ENCODE data around the gene ELMO1. TPM values are rescaled to one million over a fixed set of nuclear protein-coding genes. Genes with fewer than 3 reads are reported as not detected.

ELMO1 gene
- polyA plus RNA-seq, 2 of the 4 experiments (the other 2 are of a cell fraction) = 2.3 to 6.1 TPM

DNA sequence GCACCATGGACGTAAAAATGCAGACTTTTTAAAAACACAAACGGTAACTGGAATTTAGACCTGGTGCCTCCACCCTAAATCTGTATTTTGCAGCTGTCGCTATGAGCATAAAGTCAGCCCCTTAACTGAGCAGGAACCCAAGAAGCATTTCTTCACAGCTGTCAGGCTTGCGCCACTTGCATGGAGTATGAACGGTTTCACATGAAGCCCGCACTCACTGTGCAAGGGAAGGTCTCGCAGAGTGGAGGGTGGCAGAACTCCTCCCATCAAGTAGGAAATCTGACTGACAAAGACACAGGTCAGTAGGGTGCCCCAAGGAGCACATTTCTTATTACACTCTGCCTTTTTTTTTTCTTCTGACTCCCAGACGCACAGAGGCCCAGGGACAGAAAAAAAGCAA is 58.5 kb downstream of the ELMO1 start:
- CTCF ChIA-PET = interaction anchor here (1.2 kb wide), 2 partner anchors 19 to 355 kb away, joined by 3 read pairs; no protein-coding TSS in a partner anchor
- FAIRE-seq (no peak), DNase-seq (ENCODE audit: low read depth in 1 of 2, low spot score in 1 of 2) (no peak), ATAC-seq (no peak)
- H3K27ac ChIP-seq = no peak overlapping the region
- no peak overlapping the region for H3K4me3 ChIP-seq
- 90% methylated on average over 8 of the region's 8 CpGs for WGBS (ENCODE audit: missing lambda C conversion rate)
- H3K9me3 ChIP-seq = no peaks in the 10 kb centered on the region
- POLR2A ChIA-PET = no interaction called here
- H3K4me2 ChIP-seq = no peak overlapping the region
- H3K4me1 ChIP-seq = no peaks in the 10 kb centered on the region
- TF ChIP-seq FOSL2 (IDR thresholded peaks at IDR 0.05) (no peak), FOSL2 (CRISPR knock-in tag; IDR thresholded peaks at IDR 0.05) (no peak), HEYL (CRISPR knock-in tag; IDR thresholded peaks at IDR 0.05) (no peak), PHF8 (IDR thresholded peaks at IDR 0.05; ENCODE audit: borderline replicate concordance, low read depth) (no peak)

GRCh38 chr7:37388811-37389210 is 59.9 kb downstream of the ELMO1 start:
- ChIA-PET CTCF (no interaction called here), POLR2A (no interaction called here)
- ATAC-seq (no peak), FAIRE-seq (no peak), DNase-seq (ENCODE audit: low read depth in 1 of 2, low spot score in 1 of 2) (no peak)
- H3K4me3 ChIP-seq = no peak overlapping the region
- TF ChIP-seq BCL3 (IDR thresholded peaks at IDR 0.05) (no peak), NR3C1 (IDR thresholded peaks at IDR 0.05) (no peak)
- TF ChIP-seq, protein P1, sequence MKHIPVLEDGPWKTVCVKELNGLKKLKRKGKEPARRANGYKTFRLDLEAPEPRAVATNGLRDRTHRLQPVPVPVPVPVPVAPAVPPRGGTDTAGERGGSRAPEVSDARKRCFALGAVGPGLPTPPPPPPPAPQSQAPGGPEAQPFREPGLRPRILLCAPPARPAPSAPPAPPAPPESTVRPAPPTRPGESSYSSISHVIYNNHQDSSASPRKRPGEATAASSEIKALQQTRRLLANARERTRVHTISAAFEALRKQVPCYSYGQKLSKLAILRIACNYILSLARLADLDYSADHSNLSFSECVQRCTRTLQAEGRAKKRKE (CRISPR knock-in tag; IDR thresholded peaks at IDR 0.05; ENCODE audit: low read depth) = no peak
- no peaks in the 10 kb centered on the region for H3K9me3 ChIP-seq
- no peak overlapping the region for H3K4me2 ChIP-seq
- H3K27ac ChIP-seq = no peak overlapping the region
- WGBS (ENCODE audit: missing lambda C conversion rate) = 85% methylated on average over 4 of the region's 4 CpGs
- H3K4me1 ChIP-seq = no peaks in the 10 kb centered on the region

DNA sequence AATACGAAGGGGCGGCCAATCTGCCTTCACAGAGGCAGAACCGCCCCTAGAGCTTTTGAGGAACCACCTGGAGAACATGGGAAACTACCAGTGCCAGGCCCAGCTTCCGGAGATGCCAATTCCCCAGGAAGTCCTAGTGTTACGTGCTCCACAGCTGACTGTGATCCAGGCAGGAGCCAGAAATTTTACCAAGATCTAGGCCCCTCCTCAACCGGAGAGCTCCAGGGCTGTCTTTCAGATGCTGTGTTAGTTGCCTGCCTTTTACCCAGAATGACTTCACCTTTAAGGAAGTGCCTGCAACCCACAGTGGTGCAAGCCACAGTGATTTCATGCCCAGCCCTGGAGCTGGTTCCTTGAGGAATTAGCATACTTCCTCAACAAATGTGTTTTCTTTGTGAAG is 62.9 kb downstream of the ELMO1 start:
- no peak for TF ChIP-seq NFE2L2 (conservative IDR thresholded peaks at IDR 0.05; ENCODE audit: low read length)
- no peak for TF ChIP-seq HOXB5 (CRISPR knock-in tag; IDR thresholded peaks at IDR 0.05)
- TF ChIP-seq E2F6 (IDR thresholded peaks at IDR 0.05; ENCODE audit: borderline replicate concordance, low read depth) = no peak
- TF ChIP-seq KDM5A (IDR thresholded peaks at IDR 0.05) = no peak
- TF ChIP-seq TP53 (CRISPR knock-in tag; IDR thresholded peaks at IDR 0.05) = no peak
- no peak for TF ChIP-seq HOXB13 (CRISPR knock-in tag; IDR thresholded peaks at IDR 0.05; ENCODE audit: low read depth)
- TF ChIP-seq RARB (CRISPR knock-in tag; IDR thresholded peaks at IDR 0.05) = no peak
- TF ChIP-seq EHF (CRISPR knock-in tag; IDR thresholded peaks at IDR 0.05) = no peak
- TF ChIP-seq, protein P2, sequence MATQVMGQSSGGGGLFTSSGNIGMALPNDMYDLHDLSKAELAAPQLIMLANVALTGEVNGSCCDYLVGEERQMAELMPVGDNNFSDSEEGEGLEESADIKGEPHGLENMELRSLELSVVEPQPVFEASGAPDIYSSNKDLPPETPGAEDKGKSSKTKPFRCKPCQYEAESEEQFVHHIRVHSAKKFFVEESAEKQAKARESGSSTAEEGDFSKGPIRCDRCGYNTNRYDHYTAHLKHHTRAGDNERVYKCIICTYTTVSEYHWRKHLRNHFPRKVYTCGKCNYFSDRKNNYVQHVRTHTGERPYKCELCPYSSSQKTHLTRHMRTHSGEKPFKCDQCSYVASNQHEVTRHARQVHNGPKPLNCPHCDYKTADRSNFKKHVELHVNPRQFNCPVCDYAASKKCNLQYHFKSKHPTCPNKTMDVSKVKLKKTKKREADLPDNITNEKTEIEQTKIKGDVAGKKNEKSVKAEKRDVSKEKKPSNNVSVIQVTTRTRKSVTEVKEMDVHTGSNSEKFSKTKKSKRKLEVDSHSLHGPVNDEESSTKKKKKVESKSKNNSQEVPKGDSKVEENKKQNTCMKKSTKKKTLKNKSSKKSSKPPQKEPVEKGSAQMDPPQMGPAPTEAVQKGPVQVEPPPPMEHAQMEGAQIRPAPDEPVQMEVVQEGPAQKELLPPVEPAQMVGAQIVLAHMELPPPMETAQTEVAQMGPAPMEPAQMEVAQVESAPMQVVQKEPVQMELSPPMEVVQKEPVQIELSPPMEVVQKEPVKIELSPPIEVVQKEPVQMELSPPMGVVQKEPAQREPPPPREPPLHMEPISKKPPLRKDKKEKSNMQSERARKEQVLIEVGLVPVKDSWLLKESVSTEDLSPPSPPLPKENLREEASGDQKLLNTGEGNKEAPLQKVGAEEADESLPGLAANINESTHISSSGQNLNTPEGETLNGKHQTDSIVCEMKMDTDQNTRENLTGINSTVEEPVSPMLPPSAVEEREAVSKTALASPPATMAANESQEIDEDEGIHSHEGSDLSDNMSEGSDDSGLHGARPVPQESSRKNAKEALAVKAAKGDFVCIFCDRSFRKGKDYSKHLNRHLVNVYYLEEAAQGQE (IDR thresholded peaks at IDR 0.05) = no peak
- TF ChIP-seq FOSB (CRISPR knock-in tag; IDR thresholded peaks at IDR 0.05) = no peak
- no peak for TF ChIP-seq BCL3 (IDR thresholded peaks at IDR 0.05)
- TF ChIP-seq ZNF302 (CRISPR knock-in tag; IDR thresholded peaks at IDR 0.05) = no peak
- no peak for TF ChIP-seq EP300 (IDR thresholded peaks at IDR 0.05)
- no peak for TF ChIP-seq HEYL (CRISPR knock-in tag; IDR thresholded peaks at IDR 0.05)
- no peak for TF ChIP-seq MAFK (IDR thresholded peaks at IDR 0.05; ENCODE audit: partially characterized antibody)
- TF ChIP-seq, protein P3, sequence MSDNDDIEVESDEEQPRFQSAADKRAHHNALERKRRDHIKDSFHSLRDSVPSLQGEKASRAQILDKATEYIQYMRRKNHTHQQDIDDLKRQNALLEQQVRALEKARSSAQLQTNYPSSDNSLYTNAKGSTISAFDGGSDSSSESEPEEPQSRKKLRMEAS (IDR thresholded peaks at IDR 0.05) = no peak
- TF ChIP-seq SREBF2 (IDR thresholded peaks at IDR 0.05) = no peak
- no peak for TF ChIP-seq CTCF (IDR thresholded peaks at IDR 0.05)
- Histone ChIP-seq H3K4me2 (no peak overlapping the region), H3K27ac (no peak overlapping the region), H3K9me3 (no peaks in the 10 kb centered on the region), H3K4me1 (no peaks in the 10 kb centered on the region), H3K4me3 (no peak overlapping the region)
- ATAC-seq = no peak
- POLR2A ChIA-PET = no interaction called here
- CTCF ChIA-PET = interaction anchor here (0.7 to 0.8 kb wide), 2 partner anchors 8 to 448 kb away, joined by 3 read pairs; no protein-coding TSS in a partner anchor
- WGBS (ENCODE audit: missing lambda C conversion rate) = 88% methylated on average over 6 of the region's 6 CpGs
- no peak for DNase-seq (ENCODE audit: low read depth in 1 of 2, low spot score in 1 of 2)
- FAIRE-seq = no peak

Data from A549 (cell line).